GM19238 (cell line): Measurements from ENCODE around the gene WFDC10A.
"Not testable (repeated sequence)": the region's sequence is repeated elsewhere in the genome, so short reads cannot be mapped to it uniquely, and the experiment has no call there.

Experiments
- DNase-seq: peaks from one replicate; pipeline ENCODE4 v3.0.0; 2011; ENCODE audit warnings: low spot score; ENCODE audit not compliant: insufficient read length

Gene WFDC10A

DNA sequence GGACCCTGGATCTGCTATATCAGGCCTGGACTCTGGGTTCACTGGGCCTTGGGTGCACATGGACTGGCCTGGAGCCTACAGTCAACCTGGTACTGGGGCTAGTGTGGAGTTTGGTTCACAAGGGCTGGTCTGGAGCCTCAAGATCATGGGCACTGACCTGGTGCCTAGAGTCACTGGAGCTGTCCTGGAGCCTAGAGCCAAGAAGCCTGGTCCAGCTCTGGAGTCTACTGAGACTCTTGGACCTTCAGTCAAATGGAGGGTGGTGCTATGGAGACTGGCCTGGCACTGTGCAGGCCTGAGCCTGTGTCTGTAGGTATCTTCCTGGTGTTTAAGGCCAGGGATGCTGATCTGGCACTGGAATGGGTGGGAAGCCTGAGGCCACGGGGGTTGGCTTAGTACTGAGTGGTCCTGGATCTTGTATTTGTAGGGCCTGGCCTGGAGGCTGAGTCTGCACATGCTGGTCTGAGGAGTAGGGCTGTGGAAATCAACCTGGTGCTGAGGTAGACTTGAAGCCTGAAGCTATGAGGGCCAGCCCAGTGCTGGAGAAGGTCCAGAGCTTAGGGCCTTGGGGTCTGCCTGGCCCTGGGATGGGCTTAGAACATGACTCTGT, 18.0 kb downstream of the WFDC10A start:
- DNase-seq, result no peak

DNA sequence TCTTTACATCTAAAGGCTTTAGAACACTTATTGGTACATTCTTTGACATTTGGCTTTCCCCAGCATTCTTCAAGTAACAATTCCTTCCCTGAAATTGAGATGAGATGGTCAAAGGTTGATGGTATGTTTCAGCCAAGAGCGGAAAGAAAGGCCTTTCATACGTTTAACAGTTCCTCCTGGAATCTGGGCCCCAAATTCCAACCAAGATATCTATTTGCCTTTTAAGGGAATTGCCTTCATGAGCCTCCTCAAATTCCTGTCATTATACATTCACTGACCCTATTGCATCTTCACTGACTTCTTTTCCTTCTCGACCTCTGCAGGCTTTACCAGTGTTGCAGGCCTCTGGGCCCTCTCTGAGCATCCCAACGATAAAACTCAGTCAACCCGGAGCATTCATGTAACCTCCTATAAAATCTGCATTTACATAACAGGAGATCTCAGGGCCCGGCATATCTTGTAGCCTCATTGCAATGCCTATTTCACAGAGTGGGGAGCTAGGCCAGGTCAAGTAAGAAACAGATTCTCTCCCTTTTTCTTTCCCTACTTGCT, 19.8 kb downstream of the WFDC10A start:
- no peak for DNase-seq

DNA sequence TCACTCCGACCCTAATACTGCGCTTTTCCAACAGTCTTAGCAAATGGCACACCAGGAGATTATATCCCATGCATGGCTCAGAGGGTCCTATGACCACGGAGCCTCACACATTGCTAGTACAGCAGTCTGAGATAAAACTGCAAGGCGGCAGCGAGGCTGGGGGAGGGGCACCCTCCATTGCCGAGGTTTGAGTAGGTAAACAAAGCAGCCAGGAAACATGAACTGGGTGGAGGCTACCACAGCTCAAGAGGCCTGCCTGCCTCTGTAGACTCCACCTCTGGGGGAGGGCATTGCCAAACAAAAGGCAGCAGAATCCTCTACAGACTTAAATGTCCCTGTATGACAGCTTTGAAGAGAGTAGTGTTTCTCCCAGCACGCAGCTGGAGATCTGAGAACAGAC, 22.2 kb downstream of the WFDC10A start:
- not testable (repeated sequence) for DNase-seq

DNA sequence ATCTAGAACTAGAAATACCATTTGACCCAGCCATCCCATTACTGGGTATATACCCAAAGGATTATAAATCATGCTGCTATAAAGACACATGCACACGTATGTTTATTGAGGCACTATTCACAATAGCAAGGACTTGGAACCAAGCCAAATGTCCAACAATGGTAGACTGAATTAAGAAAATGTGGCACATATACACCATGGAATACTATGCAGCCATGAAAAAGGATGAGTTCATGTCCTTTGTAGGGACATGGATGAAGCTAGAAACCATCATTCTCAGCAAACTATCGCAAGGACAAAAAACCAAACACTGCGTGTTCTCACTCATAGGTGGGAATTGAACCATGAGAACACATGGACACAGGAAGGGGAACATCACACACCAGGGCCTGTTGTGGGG, 27.5 kb downstream of the WFDC10A start:
- not testable (repeated sequence) for DNase-seq

DNA sequence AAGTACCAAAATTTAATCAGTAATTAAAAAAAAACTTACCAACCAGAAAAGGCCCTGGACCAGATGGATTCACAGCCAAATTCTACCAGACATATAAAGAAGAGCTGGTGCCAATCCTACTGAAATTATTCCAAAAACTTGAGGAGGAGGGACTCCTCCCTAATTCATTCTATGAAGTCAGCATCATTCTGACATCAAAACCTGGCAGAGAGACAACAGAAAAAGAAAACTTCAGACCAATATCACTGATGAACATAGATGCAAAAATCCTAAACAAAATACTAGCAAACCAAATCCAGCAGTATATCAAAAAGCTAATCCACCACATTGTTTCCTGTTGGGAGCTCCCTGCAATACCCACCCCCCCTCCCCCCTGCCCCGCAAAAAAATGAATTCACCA, 40.6 kb downstream of the WFDC10A start, which contains the start of gene WFDC11:
Gene WFDC11, minus strand, starts transcription at position 101 of the 400 bp plus-strand sequence. CDS start 19,639 bp downstream, outside the sequence.
- DNase-seq, result no peak

DNA sequence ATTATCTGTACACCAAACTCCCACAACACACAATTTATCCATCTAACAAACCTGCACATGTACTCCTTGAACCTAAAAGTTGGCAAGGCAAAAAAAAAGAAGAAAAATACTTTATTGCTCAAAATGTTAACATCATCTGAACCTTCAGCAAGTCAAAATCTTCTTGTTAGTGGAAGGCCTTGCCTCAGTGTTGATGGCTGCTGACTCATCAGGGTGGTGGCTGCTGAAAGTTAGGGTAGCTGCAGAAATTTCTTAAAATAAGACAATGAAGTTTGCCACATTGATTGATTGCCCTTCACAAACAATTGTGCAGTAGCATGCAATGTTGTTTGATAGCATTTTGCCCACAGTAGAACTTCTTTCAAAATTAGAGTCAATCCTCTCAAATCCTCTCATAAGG, 43.2 kb downstream of the WFDC10A start:
- DNase-seq, result no peak

DNA sequence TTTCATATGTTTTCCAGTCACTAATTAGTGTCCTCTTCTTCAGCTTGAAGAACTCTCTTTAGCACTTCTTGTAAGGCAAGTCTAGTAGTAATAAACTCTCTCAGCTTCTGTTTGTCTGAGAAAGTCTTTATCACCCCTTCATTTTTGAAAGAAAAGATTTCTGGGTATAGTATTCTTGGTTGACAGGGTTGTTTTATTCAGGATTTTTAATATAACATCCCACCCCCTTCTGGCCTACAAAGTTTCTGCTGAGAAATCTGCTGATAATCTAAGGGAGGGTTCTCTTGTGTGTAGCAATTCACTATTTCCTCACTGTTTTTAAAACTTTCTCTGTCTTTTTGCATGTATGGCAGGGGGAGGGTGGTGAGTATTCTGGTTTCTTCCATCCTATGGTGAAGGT, 50.1 kb downstream of the WFDC10A start:
- no peak for DNase-seq
